ENCODE results near the gene FRG1.

DNA sequence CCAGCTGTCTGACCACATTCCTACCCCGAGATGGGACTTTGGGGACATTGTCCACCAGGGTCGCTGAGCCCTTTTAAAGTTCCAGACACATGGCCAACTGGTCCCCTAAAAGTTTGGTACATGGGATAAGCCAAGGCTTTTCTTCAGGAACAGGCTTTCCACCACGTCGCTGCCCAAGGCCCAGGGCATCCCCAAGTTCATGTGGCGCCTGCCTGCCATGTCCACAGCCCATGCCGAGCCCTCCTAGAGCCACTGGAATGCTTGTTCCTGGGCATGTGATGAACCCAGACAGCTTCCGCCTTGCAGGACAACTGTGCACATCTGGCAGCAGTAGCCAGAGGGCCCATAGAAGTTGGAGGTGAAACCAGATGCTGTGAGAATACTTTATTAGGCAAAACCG lies 41.3 kb downstream of the FRG1 start:
- TF ChIP-seq EP300 (IDR thresholded peaks at IDR 0.05) (no peak), POLR2A (IDR thresholded peaks at IDR 0.05; ENCODE audit: low read depth) (no peak)
- TF ChIP-seq, protein P1, sequence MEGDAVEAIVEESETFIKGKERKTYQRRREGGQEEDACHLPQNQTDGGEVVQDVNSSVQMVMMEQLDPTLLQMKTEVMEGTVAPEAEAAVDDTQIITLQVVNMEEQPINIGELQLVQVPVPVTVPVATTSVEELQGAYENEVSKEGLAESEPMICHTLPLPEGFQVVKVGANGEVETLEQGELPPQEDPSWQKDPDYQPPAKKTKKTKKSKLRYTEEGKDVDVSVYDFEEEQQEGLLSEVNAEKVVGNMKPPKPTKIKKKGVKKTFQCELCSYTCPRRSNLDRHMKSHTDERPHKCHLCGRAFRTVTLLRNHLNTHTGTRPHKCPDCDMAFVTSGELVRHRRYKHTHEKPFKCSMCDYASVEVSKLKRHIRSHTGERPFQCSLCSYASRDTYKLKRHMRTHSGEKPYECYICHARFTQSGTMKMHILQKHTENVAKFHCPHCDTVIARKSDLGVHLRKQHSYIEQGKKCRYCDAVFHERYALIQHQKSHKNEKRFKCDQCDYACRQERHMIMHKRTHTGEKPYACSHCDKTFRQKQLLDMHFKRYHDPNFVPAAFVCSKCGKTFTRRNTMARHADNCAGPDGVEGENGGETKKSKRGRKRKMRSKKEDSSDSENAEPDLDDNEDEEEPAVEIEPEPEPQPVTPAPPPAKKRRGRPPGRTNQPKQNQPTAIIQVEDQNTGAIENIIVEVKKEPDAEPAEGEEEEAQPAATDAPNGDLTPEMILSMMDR (IDR thresholded peaks at IDR 0.05) = no peak
